ENCODE results near the gene CAPS.

The CAPS gene

GRCh38 chr19:5893907-5894703 lies 19.9 kb upstream of the CAPS start:
- CTCF ChIA-PET, result interaction anchor here (1.1 to 1.4 kb wide), 3 partner anchors 9 to 90 kb away, joined by 7 read pairs; partner anchors contain the start of gene NDUFA11
- DNase-seq (ENCODE audit: extremely low spot score), result no peak
- POLR2A ChIA-PET, result no interaction called here
- no peak for TF ChIP-seq CTCF (IDR thresholded peaks at IDR 0.05; ENCODE audit: control extremely low read depth, extremely low read depth, low read depth, missing control alignments)

- POLR2A ChIA-PET, result no interaction called here
- no peak for TF ChIP-seq CTCF (IDR thresholded peaks at IDR 0.05; ENCODE audit: control extremely low read depth, extremely low read depth, low read depth, missing control alignments)
- CTCF ChIA-PET, result interaction anchor here (1.2 kb wide), 1 partner anchor 91 kb away, joined by 3 read pairs; no protein-coding TSS in a partner anchor
- no peak for DNase-seq (ENCODE audit: extremely low spot score)
These were observed 19.2 kb upstream of the CAPS start for GRCh38 chr19:5894704-5895349.

GRCh38 chr19:5895409-5895808 lies 18.6 kb upstream of the CAPS start:
- ChIA-PET POLR2A (interaction anchor here (0.5 kb wide), 1 partner anchor 755 kb away, joined by 3 read pairs; no protein-coding TSS in a partner anchor), CTCF (interaction anchor here (1.2 kb wide), 1 partner anchor 92 kb away, joined by 3 read pairs; no protein-coding TSS in a partner anchor)
- TF ChIP-seq CTCF (IDR thresholded peaks at IDR 0.05; ENCODE audit: control extremely low read depth, extremely low read depth, low read depth, missing control alignments), result no peak
- DNase-seq (ENCODE audit: extremely low spot score), result no peak

- DNase-seq (ENCODE audit: extremely low spot score), result no peak
- ChIA-PET CTCF (interaction anchor here (1.2 kb wide), 1 partner anchor 93 kb away, joined by 3 read pairs; no protein-coding TSS in a partner anchor), POLR2A (interaction anchor here (0.5 kb wide), 1 partner anchor 756 kb away, joined by 3 read pairs; no protein-coding TSS in a partner anchor)
- TF ChIP-seq CTCF (IDR thresholded peaks at IDR 0.05; ENCODE audit: control extremely low read depth, extremely low read depth, low read depth, missing control alignments), result no peak
These were observed 18.2 kb upstream of the CAPS start for GRCh38 chr19:5895890-5896289.

GRCh38 chr19:5896365-5897076 lies 17.5 kb upstream of the CAPS start:
- ChIA-PET CTCF (interaction anchor here (0.6 to 1.4 kb wide), 3 partner anchors 10 to 102 kb away, joined by 3 read pairs; no protein-coding TSS in a partner anchor), POLR2A (no interaction called here)
- no peak for DNase-seq (ENCODE audit: extremely low spot score)
- TF ChIP-seq CTCF (IDR thresholded peaks at IDR 0.05; ENCODE audit: control extremely low read depth, extremely low read depth, low read depth, missing control alignments), result no peak
